Measurements from ENCODE around the gene TAMALIN.

The TAMALIN gene

DNA sequence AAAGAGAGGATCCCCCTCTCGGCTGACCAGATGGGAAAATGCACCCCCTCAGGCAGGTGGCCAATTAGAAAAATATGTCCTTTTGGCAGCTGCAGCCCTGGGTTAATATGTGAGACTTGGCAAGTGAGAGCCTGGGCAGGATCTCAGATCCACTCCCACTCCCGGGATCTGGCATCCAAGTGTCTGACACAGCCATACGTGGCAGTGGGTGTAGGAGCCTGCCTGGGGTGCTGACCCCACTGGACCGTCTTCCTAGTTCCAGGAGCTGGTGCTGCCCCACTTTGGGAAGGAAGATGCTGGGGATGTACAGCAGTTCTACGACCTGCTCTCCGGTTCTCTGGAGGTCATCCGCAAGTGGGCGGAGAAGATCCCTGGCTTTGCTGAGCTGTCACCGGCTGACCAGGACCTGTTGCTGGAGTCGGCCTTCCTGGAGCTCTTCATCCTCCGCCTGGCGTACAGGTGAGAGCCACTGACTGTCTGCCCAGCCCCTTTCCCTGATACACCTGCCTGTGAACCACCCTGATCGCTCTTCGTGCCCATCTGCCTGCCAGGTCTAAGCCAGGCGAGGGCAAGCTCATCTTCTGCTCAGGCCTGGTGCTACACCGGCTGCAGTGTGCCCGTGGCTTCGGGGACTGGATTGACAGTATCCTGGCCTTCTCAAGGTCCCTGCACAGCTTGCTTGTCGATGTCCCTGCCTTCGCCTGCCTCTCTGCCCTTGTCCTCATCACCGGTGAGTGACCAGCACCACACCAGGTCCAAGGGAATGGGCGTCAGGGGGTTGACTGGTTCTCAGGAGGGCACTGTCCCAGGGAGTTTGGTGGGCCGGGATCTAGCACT is 50.3 kb downstream of the TAMALIN start:
- DNase-seq, result no peak

- DNase-seq, result no peak
Observed at GRCh38 chr12:52057638-52058576, 51.2 kb downstream of the TAMALIN start.

DNA sequence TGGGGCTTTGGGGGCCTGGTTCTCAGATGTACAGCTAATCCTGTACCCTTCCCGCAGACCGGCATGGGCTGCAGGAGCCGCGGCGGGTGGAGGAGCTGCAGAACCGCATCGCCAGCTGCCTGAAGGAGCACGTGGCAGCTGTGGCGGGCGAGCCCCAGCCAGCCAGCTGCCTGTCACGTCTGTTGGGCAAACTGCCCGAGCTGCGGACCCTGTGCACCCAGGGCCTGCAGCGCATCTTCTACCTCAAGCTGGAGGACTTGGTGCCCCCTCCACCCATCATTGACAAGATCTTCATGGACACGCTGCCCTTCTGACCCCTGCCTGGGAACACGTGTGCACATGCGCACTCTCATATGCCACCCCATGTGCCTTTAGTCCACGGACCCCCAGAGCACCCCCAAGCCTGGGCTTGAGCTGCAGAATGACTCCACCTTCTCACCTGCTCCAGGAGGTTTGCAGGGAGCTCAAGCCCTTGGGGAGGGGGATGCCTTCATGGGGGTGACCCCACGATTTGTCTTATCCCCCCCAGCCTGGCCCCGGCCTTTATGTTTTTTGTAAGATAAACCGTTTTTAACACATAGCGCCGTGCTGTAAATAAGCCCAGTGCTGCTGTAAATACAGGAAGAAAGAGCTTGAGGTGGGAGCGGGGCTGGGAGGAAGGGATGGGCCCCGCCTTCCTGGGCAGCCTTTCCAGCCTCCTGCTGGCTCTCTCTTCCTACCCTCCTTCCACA is 52.0 kb downstream of the TAMALIN start:
- peak; percentile 49 for DNase-seq

DNA sequence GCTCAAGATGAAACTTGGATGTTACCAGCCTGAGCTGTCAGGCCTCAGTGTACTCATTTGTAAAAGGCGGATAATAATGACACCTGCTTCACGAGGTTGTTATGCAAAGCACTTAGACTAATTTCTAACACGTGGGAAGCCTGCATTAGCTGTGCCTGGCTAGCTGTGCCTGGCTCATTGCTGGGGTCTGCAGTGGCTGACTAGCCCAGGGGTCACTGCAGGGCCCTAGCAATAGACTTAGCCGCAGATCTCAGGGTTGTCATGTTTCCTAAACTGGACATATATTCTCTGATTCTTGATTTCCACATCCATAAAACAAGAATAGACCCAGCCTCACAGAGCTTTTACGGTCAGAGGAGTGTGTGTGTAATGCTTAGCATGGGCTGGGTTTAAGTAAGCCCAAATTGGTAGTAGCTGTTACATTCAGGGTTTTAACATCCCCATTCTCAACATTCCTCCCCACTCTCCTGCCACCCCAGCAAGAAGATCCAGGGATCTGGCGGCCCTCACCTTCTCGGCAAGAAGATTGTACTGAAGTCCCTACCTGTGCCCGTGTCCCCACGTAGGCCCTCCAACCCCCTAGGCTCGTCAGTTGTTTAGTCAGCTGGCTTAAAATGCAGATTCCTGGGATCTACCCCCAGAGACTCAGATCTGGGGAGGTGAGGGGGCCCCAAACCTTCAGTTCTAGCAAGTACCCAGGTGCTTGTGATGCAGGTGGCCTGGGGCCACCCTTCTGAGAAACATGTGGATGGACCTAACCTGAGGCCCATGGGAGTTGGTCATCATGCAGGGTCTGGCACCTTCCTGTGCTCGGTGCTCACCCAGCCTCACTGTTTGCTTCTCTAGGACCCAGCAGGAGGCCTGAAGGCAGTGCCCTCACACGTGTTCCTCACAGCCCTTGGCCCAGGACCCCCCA is 53.1 kb downstream of the TAMALIN start:
- DNase-seq, result no peak

- no peak for DNase-seq
Observed at GRCh38 chr12:52060498-52061177, 53.9 kb downstream of the TAMALIN start.

DNA sequence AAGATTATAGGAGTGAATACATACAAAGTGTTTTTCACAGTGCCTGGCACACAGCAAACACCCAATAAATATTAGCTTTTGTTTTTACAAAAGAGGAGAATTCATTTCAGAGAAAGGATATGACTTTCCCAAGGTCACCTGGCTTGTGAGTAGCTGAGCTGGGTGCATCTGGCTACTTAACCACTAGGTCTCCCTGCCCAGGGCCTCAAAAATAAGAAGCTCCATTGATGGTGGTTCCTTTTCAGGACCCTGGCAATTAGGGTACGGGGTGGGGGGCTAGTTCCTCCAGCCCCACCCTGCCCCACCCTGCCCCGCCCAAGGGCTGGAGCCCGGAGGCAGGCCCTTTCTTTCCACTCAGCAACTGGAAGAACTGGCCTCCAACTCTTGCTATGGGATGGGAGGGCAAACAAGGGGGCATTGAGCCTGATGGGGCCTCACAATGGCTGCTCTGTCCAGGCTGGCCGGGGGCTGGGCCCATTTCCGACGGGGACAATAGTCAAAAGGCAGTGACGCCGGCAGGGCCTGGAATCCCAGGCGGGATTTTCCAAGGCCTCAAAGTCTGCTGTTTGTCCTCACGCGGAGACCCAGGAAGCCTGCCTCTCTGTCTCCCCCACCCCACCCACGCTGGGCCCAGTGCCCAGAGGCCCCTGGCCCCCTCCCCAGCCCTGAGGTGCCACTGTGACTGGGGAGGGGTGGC is 54.9 kb downstream of the TAMALIN start:
- no peak for DNase-seq

DNA sequence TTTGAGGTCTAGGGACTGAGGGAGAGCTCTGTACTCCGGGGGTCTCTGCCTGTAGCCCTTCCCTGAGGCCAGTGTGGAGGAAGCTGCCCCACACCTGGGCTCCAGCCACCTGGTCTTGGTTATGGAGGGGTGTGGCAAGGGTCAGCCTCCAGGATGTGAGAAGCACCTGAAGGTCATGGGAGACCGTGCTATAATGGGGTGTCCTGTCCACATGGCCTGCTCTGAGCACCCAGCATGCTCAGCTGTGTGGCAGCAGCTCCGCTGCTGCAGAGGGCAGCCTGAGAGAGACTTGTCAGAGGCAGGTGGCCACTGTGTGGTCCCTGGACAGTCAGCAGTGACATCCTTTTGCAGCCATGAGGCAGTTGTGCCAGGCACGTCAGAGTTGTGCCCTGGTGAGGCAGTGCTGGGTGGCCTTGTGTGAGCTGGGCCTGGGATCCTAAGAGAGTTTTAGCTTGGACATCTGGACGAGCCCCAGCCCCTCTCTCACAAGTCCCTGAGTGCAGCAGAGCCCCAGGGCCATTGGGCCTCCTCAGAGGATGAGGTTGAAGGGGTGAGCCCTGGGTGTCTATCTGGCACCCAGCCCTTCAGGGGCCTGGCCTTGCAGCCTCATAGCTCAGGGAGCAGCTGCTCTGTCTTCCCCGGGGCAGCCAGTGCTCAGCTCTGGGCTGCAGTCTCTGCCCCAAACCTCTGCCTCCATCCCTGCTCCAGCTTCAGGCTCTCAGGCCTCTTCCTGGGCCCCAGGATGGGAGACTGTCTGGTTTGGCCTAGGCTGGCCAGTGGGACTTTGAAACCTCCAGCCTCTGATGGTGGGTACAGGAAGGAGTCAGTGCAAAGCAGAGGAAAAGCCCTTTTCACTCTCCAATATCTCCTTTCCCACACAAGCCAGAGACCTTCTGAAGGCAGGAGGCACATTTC is 55.7 kb downstream of the TAMALIN start:
- DNase-seq, result no peak

- DNase-seq, result no peak
Observed at GRCh38 chr12:52063082-52063924, 56.6 kb downstream of the TAMALIN start.

GRCh38 chr12:52063981-52064649 is 57.4 kb downstream of the TAMALIN start:
- no peak for DNase-seq
